COR-L47 (cell line): Measurements from ENCODE around the gene DMAP1.
"Not testable (repeated sequence)": the region's sequence is repeated elsewhere in the genome, so short reads cannot be mapped to it uniquely, and the experiment has no call there.

ENCODE experiments used
- DNase-seq: peaks from one replicate; lab custom pipeline; 2025; lab: John Stamatoyannopoulos, UW

DMAP1 gene, protein sequence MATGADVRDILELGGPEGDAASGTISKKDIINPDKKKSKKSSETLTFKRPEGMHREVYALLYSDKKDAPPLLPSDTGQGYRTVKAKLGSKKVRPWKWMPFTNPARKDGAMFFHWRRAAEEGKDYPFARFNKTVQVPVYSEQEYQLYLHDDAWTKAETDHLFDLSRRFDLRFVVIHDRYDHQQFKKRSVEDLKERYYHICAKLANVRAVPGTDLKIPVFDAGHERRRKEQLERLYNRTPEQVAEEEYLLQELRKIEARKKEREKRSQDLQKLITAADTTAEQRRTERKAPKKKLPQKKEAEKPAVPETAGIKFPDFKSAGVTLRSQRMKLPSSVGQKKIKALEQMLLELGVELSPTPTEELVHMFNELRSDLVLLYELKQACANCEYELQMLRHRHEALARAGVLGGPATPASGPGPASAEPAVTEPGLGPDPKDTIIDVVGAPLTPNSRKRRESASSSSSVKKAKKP

DNA sequence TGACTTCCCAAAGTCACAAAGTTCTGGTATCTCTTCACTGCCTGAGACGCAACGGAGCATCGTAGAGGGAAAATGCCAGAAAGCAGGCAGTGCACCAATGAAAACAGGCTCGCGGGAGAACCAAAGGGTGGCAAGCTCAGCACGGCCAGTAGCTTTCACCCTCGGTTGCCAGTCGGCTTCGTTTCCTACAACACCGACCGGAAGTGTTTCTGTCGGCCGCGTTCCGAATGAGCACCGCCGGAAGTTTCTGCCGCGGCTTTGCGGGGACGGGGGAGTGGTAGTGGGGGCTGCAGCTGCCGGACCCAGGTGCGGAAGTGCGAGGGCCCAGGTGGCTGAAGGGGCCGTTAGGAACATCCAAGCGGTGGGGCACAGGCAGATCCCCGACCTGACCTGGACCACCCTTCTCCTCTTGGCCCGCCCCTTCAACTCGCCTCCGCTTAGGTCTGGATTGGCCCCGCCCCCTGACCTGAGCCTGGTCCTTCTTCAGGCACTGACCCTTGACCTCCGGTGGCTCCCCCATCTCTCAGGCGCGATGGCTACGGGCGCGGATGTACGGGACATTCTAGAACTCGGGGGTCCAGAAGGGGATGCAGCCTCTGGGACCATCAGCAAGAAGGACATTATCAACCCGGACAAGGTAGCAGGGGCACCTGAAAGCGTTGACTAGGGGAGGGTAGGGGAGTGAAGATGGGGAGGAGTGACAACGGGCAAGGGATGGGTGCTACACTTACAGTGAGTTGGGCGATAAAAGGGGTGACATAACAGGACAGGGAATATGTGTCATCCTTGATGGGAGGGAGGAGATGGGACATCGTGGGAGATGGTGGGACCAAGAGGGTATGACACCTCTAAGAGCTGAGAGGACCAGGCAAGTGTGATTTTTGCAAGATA, at the start of gene DMAP1:
TSS of gene DMAP1 (plus strand) at position 250 of the 891 bp plus-strand sequence. CDS start at position 533, 283 bp downstream.
- peak; percentile 67 for DNase-seq

DNA sequence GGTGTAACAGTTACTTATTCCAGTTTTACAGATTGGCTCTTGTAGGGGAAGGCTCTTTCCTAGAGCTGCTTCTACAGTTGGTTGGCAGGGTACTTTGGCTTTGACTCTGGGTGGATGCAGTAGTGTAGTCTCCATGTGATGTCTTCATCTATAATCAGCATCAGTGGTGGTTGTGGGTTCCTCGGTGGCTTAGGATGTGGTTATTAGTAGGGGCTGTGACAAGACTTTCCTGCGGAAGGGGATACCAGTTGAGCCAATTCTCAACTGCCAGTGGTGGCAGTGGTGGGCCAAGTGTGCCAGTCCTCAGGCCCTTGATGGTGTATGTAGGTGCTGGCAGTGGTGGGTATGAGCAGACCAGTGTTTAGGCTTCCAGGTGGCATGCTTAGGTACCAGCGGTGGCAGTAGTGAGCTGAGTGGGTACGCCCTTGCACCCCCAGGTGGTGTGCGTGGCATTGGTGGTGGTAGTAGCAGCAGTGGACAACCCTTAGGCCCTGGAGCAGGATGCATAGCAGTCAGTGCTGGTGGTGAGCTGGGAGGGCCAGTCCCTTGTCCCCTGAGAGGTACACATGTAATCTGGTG, 44.7 kb upstream of the DMAP1 start:
- DNase-seq, result no peak

DNA sequence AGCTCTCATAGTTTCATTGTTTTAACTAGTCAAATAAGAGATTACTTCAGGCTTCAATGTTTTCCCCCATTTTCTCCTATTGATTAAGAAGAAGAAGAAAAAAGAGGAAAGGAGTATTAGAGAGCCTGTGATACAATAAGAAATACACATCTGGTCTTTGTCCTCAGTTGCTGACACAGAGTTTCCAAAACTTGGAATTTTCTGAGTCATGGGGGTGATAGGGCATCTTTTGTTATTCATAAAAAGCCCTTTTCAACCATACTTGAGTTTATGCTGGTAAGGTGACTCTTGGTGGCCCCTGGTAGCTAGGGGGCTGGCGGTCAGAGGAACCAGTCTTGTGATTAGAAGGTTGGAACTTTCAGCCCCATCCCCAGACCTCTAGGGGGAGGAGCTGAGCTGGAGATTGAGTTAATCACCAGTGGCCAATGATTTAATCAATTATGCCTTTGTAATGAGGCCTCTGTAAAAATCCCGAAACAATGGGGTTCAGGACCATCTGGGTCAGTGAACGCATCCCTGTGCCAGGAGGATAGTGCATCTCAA, 42.9 kb upstream of the DMAP1 start:
- DNase-seq, result no peak

DNA sequence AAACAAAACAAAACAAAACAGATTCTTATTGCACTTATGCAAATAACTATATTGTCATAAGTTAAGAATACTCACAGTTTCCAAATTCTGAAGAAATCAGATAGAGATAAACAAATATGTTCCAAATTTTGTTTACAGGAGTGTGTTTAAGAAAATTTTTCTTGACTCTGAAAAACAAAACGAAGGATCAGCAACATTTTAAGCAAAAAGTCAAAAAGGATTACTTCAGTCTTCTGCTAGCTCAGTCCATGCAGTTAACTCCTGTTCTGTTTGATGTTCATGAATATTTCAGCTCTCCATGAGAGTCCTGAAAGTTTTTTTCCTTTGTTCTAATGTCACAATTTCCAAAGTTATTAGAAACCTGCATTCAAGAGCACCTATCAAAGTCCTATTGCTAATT, 38.6 kb upstream of the DMAP1 start:
- DNase-seq, result no peak

- DNase-seq, result no peak
Observed at GRCh38 chr1:44200336-44200735, 12.9 kb upstream of the DMAP1 start.

DNA sequence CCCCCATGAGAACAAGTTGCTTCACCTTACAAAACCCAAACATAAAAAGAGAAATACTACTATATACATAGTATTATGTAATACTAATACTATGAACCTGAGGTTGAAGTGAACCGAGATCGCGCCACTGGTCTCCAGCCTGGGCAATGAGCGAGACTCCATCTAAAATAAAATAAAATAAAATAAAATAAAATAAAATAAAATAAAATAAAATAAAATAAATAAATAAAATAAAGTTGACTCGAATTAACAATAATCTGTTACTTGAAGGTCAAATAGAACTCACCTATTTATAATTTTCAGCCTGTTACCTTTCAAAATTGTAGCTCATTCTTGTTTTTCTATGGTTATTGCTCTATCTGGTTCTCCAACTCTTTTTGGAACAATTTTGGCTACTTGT, 6.7 kb upstream of the DMAP1 start:
- DNase-seq, result not testable (repeated sequence)

GRCh38 chr1:44208226-44208625, 5.0 kb upstream of the DMAP1 start:
- DNase-seq, result no peak

DNA sequence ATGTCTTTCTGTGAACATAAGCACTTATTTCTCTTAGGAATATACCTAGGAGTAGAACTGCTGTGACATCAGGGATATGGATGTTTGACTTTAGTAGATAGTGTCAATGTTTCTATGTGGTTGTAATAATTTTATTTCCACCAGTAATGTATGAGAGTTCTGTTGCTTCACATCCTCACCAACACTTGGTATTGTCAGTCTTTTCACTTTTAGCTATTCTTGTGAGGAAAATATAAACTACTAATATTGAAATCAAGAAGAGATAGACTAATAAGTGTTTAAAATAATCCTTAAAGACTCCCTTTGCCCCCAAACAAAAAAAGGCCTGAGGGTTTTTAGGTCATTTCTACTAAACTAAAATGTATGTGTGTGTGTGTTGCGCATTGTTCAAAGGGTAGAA, 2.7 kb upstream of the DMAP1 start:
- DNase-seq, result no peak

GRCh38 chr1:44212355-44213221, 683 bp upstream of the DMAP1 start:
- DNase-seq, result no peak

GRCh38 chr1:44217809-44218410, 4.6 kb downstream of the DMAP1 start:
- peak; percentile 18 for DNase-seq

- DNase-seq, result no peak
Observed at GRCh38 chr1:44218503-44219300, 5.4 kb downstream of the DMAP1 start.

DNA sequence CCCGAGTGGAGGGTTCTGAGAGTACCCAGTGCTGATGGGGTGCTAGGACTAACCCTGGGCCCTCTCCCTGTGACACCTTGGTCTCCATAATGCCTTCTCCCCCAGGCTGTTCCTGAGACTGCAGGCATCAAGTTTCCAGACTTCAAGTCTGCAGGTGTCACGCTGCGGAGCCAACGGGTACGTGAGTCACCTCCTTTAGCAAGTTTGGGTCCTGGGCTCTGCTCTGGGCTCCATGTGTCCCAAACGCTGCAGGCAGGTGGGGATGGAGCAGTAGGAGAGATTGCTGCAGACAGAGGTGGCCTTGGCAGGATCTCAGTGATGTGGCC, 6.0 kb downstream of the DMAP1 start:
- no peak for DNase-seq

- no peak for DNase-seq
Observed at GRCh38 chr1:44220001-44220751, 6.9 kb downstream of the DMAP1 start.

- no peak for DNase-seq
Observed at GRCh38 chr1:44220755-44221154, 7.5 kb downstream of the DMAP1 start.

DNA sequence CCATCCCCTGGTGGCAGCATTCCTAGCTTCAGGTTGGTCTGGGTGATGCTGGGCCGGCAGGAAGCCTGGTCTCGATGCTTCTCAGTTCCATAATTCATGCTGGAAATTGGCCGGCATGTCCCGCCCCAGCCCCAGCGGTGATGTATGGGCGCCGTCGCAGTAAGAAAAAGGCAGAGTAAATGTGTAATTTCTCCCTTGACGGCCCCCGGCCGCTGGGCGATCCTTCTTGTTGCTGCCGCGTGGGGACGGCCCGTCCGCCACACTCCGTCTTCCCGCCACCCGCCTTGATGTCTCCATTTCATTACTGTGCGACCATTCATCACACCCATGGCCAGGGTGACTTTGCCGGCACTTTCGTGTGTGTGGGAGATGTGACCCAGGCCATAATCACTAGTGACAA, 8.5 kb downstream of the DMAP1 start:
- DNase-seq, result no peak

GRCh38 chr1:44222397-44223186, 9.3 kb downstream of the DMAP1 start:
- no peak for DNase-seq

DNA sequence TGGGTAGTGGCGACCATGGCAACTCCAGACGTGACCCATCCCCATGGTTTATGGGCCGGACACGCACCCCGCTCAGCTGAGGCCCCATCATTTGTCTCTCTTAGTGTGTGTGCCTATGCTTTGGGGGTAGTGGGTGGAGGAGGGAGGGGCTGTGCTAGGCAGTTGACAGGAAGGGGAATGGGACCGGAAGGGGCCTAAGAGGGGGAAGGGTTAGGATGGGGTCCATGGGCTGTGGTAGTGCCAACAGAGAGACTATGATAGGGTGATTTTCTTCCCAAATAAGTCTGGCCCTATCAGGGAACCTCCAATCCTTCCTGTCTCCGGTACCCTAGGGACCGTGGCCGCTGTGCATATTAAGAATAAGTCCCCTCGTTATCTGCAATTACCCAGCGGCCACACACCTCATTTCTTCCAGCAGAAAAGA, 9.9 kb downstream of the DMAP1 start:
- DNase-seq, result no peak

GRCh38 chr1:44225761-44226160, 12.5 kb downstream of the DMAP1 start:
- DNase-seq, result no peak

DNA sequence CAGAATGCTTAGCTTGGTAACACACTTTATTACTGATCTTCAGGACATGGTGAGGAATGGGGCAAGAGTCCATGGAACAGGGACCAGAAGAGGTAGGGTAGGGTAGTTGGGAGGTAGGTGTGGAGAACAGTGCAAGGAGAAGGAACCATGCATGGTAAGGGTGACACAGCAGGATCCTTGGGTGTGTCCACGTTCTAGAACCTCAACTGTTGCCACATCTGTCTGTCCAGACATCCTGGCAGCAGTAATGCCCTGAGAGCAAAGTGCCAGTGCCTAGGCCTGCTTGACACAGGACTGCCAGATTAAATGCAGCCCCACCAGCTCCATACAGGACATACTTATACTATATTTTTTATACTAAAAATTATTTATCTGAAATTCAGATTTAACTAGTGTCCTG, 13.9 kb downstream of the DMAP1 start:
- no peak for DNase-seq
